ENCODE data around the gene MNDA. TPM values are rescaled to one million over a fixed set of nuclear protein-coding genes. Genes with fewer than 3 reads are reported as not detected.
"Not testable (repeated sequence)": the region's sequence is repeated elsewhere in the genome, so short reads cannot be mapped to it uniquely, and the experiment has no call there.

Gene MNDA
- total RNA-seq, 1 experiment from 2014 or later, result not detected

DNA sequence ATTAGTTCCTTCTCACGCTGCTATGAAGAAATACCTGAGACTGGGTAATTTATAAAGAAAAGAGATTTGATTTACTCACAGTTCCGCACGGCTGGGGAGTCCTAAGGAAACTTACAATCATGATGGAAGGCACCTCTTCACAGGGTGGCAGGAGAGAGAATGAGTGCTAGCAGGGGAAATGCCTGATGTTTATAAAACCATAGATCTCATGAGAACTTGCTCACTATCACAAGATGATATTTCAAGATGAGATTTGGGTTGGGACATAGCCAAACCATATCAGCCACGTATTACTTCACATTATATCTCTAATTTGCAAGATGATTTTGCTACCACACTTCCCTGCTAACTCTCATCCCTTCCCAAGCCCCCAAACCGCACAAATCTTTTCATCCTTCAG, 9.1 kb downstream of the MNDA start:
- BruUV-seq (replicated peaks), result no TSS peak
- ChIA-PET POLR2A (no interaction called here), CTCF (no interaction called here)
- no peak for DNase-seq (ENCODE audit: unreplicated experiment)
- Mint-ChIP-seq H3K36me3 (ENCODE audit: insufficient read depth, unreplicated experiment) (no peaks in the 10 kb centered on the region), H3K27me3 (ENCODE audit: insufficient read depth, unreplicated experiment) (peaks cover 100% of the 10 kb centered on the region), H3K9me3 (ENCODE audit: unreplicated experiment) (no peaks in the 10 kb centered on the region), H3K4me1 (ENCODE audit: insufficient read depth, unreplicated experiment) (no peaks in the 10 kb centered on the region), H3K27ac (ENCODE audit: low read depth, unreplicated experiment) (no peak overlapping the region), H3K4me3 (ENCODE audit: unreplicated experiment) (no peak overlapping the region)
- TF ChIP-seq, protein P1, sequence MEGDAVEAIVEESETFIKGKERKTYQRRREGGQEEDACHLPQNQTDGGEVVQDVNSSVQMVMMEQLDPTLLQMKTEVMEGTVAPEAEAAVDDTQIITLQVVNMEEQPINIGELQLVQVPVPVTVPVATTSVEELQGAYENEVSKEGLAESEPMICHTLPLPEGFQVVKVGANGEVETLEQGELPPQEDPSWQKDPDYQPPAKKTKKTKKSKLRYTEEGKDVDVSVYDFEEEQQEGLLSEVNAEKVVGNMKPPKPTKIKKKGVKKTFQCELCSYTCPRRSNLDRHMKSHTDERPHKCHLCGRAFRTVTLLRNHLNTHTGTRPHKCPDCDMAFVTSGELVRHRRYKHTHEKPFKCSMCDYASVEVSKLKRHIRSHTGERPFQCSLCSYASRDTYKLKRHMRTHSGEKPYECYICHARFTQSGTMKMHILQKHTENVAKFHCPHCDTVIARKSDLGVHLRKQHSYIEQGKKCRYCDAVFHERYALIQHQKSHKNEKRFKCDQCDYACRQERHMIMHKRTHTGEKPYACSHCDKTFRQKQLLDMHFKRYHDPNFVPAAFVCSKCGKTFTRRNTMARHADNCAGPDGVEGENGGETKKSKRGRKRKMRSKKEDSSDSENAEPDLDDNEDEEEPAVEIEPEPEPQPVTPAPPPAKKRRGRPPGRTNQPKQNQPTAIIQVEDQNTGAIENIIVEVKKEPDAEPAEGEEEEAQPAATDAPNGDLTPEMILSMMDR (IDR thresholded peaks at IDR 0.05; ENCODE audit: unreplicated experiment), result no peak
- intact Hi-C loops (cut with micrococcal nuclease), result no loop called here

DNA sequence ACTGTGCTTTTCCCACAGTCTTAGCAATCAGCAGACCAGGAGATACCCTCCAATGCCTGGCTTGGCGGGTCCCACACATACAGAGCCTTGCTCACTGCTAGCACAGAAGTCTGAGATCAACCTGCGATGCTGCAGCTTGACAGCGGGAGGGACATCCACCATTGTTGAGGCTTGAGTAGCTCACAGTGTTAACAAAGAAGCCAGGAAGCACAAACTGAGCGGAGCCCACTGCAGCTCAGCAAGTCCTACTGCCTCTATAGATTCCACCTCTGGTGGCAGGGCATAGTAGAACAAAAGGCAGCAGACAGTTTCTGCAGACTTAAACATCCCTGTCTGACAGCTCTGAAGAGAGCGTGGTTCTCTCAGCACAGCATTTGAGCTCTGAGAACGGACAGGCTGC, 33.4 kb downstream of the MNDA start:
- POLR2A ChIA-PET, result no interaction called here
- no peak for DNase-seq (ENCODE audit: unreplicated experiment)
- no peak overlapping the region for H3K27ac Mint-ChIP-seq (ENCODE audit: low read depth, unreplicated experiment)
- no peaks in the 10 kb centered on the region for H3K4me1 Mint-ChIP-seq (ENCODE audit: insufficient read depth, unreplicated experiment)
- CTCF ChIA-PET, result interaction anchor here (0.7 to 1.3 kb wide), 3 partner anchors 9 to 902 kb away, joined by 3 to 4 read pairs (median 3); no protein-coding TSS in a partner anchor
- no peak overlapping the region for H3K4me3 Mint-ChIP-seq (ENCODE audit: unreplicated experiment)
- H3K9me3 Mint-ChIP-seq (ENCODE audit: unreplicated experiment), result peaks cover 7% of the 10 kb centered on the region
- peaks cover 94% of the 10 kb centered on the region for H3K27me3 Mint-ChIP-seq (ENCODE audit: insufficient read depth, unreplicated experiment)
- intact Hi-C loops (cut with micrococcal nuclease), result no loop called here
- H3K36me3 Mint-ChIP-seq (ENCODE audit: insufficient read depth, unreplicated experiment), result no peaks in the 10 kb centered on the region
- TF ChIP-seq, protein P1 (IDR thresholded peaks at IDR 0.05; ENCODE audit: unreplicated experiment), result no peak
- no TSS peak for BruUV-seq (replicated peaks)

DNA sequence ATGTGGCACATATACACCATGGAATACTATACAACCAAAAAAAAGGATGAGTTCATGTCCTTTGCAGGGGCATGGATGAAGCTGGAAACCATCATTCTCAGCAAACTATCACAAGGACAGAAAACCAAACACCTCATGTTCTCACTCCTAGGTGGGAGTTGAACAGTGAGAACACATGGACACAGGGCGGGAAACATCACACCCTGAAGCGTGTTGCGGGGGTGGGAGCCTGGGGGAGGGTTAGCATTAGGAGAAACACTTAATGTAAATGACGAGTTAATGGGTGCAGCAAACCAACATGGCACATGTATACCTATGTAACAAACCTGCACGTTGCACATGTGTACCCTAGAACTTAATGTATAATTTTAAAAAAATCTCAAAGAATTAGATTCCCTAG, 39.3 kb downstream of the MNDA start:
- POLR2A ChIA-PET; BruUV-seq (replicated peaks); CTCF ChIA-PET; H3K27ac Mint-ChIP-seq (ENCODE audit: low read depth, unreplicated experiment); H3K4me3 Mint-ChIP-seq (ENCODE audit: unreplicated experiment); H3K9me3 Mint-ChIP-seq (ENCODE audit: unreplicated experiment); DNase-seq (ENCODE audit: unreplicated experiment); H3K4me1 Mint-ChIP-seq (ENCODE audit: insufficient read depth, unreplicated experiment); H3K36me3 Mint-ChIP-seq (ENCODE audit: insufficient read depth, unreplicated experiment); intact Hi-C loops (cut with micrococcal nuclease): not testable (repeated sequence)
- H3K27me3 Mint-ChIP-seq (ENCODE audit: insufficient read depth, unreplicated experiment), result peaks cover 73% of the 10 kb centered on the region

DNA sequence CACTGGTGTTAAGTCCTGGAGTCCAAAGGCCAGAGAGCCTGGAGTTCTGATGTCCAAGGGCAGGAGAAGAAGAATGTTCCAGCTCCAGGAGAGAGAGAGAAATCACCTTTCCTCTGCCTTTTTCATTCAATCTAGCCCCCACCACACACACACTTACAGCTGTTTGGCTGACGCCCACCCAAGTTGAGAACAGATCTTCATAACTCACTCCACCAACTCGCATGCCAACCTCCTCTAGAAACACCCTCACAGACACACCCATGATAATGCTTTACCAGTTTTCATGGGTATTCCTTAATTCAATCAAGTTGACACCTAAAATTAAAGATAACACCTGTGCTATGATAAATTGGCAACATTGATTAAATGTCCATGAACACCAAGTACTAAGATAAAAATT, 42.0 kb downstream of the MNDA start:
- POLR2A ChIA-PET, result no interaction called here
- BruUV-seq (replicated peaks), result no TSS peak
- Mint-ChIP-seq H3K36me3 (ENCODE audit: insufficient read depth, unreplicated experiment) (no peaks in the 10 kb centered on the region), H3K4me1 (ENCODE audit: insufficient read depth, unreplicated experiment) (no peaks in the 10 kb centered on the region), H3K27ac (ENCODE audit: low read depth, unreplicated experiment) (no peak overlapping the region), H3K9me3 (ENCODE audit: unreplicated experiment) (no peaks in the 10 kb centered on the region), H3K27me3 (ENCODE audit: insufficient read depth, unreplicated experiment) (peaks cover 74% of the 10 kb centered on the region), H3K4me3 (ENCODE audit: unreplicated experiment) (no peak overlapping the region)
- TF ChIP-seq, protein P1 (IDR thresholded peaks at IDR 0.05; ENCODE audit: unreplicated experiment), result no peak
- CTCF ChIA-PET, result no interaction called here
- no peak for DNase-seq (ENCODE audit: unreplicated experiment)
- intact Hi-C loops (cut with micrococcal nuclease), result no loop called here

DNA sequence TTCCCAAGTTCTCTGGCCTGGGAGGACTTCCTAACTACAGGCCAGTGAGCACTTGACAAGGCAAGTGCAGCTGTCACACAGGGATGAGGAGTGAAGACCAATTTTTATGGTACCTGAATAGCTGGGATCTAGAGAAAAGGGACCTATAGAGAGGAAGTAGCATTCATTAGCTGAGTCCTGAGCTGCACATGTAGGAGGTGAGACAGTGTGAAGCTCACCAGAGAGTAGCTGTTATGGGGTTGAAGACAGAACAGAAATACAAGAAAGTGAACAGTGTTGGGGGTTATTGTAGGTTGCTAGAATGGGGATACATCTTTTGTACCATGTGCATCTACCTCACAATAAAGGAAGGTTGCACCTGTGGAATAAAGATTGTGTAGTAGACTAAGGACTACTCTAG, 62.5 kb downstream of the MNDA start:
- peaks cover 48% of the 10 kb centered on the region for H3K27me3 Mint-ChIP-seq (ENCODE audit: insufficient read depth, unreplicated experiment)
- no peak for DNase-seq (ENCODE audit: unreplicated experiment)
- no peak overlapping the region for H3K4me3 Mint-ChIP-seq (ENCODE audit: unreplicated experiment)
- no peak overlapping the region for H3K27ac Mint-ChIP-seq (ENCODE audit: low read depth, unreplicated experiment)
- POLR2A ChIA-PET, result no interaction called here
- no peaks in the 10 kb centered on the region for H3K4me1 Mint-ChIP-seq (ENCODE audit: insufficient read depth, unreplicated experiment)
- CTCF ChIA-PET, result no interaction called here
- no peaks in the 10 kb centered on the region for H3K9me3 Mint-ChIP-seq (ENCODE audit: unreplicated experiment)
- intact Hi-C loops (cut with micrococcal nuclease), result no loop called here
- BruUV-seq (replicated peaks), result no TSS peak
- TF ChIP-seq, protein P1 (IDR thresholded peaks at IDR 0.05; ENCODE audit: unreplicated experiment), result no peak
- no peaks in the 10 kb centered on the region for H3K36me3 Mint-ChIP-seq (ENCODE audit: insufficient read depth, unreplicated experiment)
